ENCODE data around the gene DNAJB13.

The DNAJB13 gene

DNA sequence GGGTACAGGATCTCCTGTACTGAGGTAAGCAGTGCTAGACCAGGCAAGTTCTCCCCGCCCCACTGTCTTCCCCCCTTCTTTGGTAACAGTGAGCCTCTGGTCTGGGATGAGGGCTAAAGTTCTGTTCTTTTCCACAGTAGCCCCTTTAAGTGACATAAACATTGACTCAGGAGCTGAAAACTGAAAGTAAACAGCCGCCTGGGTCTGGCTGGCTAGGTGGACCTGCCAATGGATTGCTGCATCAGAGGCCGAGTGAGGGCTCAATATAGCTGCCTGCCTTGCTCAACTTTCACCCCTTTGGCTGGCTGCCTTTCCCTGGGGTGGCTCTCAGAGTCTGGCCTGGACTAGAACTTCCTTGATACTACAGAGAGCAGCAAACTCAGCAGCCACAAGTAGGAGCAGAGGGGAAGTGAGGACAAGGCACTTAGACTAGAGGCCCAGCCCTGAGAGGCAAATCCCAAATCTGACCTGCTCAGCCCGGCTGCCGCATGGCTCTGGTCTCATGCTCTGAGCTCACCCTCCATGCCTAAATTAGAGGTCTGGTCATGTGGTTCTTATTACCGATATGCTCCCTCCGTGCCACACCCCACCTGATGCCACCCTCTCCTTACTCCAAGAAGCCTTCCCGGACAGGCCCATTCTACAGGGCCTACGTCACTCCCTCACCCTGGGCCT, 67.6 kb downstream of the DNAJB13 start:
- DNase-seq = no peak

DNA sequence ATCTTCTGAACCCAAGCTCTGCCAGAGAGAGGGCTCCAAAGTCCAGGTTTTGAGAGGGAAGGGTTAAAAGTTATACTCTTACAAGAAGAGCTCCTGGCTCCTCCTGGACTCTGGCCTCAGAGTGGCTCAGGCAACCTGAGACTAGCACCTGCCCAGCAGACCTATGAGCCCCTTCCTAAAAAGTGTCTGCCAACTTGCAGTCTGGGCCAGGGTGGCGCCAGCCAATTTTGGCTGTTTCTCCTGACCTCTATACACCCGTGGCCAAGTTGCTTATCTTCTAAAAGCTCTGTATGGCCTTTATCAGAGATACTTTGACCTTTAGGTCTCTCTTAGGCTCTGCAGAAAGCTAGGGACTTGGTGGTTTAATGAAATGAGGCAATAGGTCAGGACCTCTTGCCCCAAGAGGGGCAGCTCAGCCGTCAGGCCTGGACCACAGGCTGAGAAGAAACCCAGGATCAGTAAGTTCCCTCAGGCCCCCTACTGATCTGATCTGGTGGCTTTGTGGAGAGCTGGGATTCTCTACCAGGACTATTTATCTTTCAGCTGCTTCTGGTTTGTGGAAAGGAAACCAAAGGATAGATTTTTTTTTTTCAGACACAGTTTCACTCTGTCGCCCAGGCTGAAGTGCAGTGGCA, 68.4 kb downstream of the DNAJB13 start:
- DNase-seq = no peak

DNA sequence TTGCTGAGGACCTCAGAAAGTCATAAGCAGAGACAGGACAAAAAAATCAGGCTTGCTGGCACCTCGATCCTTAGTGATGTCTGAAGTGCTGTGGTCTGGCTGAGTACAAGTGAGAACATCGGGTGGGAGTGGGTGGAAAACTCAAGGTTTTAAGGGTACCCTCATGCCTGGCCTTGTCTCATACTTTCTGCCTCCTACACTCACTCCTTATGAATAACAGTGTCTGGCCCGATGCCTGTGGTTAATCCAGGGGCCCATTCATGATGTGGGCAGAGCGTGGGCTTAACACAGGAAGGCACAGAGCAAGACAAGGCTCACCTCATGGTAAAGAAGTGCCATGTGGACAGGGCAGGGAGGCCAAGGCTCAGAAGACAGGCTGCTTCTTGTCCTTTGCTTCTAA, 69.0 kb downstream of the DNAJB13 start:
- DNase-seq = peak; percentile 16

All from activated gamma-delta T cell treated with Interleukin-2 at 50 U/mL for 16 hours (primary cell).